Activated CD8-positive, alpha-beta memory T cell treated with anti-CD3 and anti-CD28 coated beads for 48 hours (primary cell): Measurements from ENCODE around the gene OTOA.
"Not testable (repeated sequence)": the region's sequence is repeated elsewhere in the genome, so short reads cannot be mapped to it uniquely, and the experiment has no call there.

ENCODE experiments used
- DNase-seq, 3 experiments: peaks; one replicate each; pipeline ENCODE4 v3.0.0-alpha.2; 2020; ENCODE audit warnings: low read depth in 2 of 3, low spot score in 2 of 3

OTOA gene

GRCh38 chr16:21663889-21664647 lies at the start of gene OTOA:
OTOA (plus strand) TSS chr16:21663968; CDS start chr16:21678515, 14,547 bp downstream.
- DNase-seq, result no peak

GRCh38 chr16:21614896-21615295 lies 48.9 kb upstream of the OTOA start:
- no peak for DNase-seq

- DNase-seq, result no peak
These were observed 46.2 kb upstream of the OTOA start for GRCh38 chr16:21617607-21618006.

- DNase-seq, result no peak
These were observed 45.5 kb upstream of the OTOA start for GRCh38 chr16:21618281-21618680.

- no peak for DNase-seq
These were observed 43.9 kb upstream of the OTOA start for GRCh38 chr16:21619765-21620425.

- DNase-seq, result no peak
These were observed 43.2 kb upstream of the OTOA start for GRCh38 chr16:21620592-21620991.

GRCh38 chr16:21622545-21622944 lies 41.2 kb upstream of the OTOA start:
- DNase-seq, result no peak

- no peak for DNase-seq
These were observed 38.7 kb upstream of the OTOA start for GRCh38 chr16:21625026-21625425.

- no peak for DNase-seq
These were observed 37.0 kb upstream of the OTOA start for GRCh38 chr16:21626659-21627277.

- no peak for DNase-seq
These were observed 35.5 kb upstream of the OTOA start for GRCh38 chr16:21628121-21628726.

GRCh38 chr16:21628772-21629171 lies 35.0 kb upstream of the OTOA start:
- no peak for DNase-seq

- not testable (repeated sequence) for DNase-seq
These were observed 33.9 kb upstream of the OTOA start for GRCh38 chr16:21629616-21630539.

GRCh38 chr16:21630866-21631265 lies 32.9 kb upstream of the OTOA start:
- DNase-seq, result not testable (repeated sequence)

- DNase-seq, result not testable (repeated sequence)
These were observed 32.4 kb upstream of the OTOA start for GRCh38 chr16:21631376-21631775.

GRCh38 chr16:21631951-21632575 lies 31.7 kb upstream of the OTOA start:
- not testable (repeated sequence) for DNase-seq

- DNase-seq, result no peak
These were observed 29.6 kb upstream of the OTOA start for GRCh38 chr16:21634216-21634615.

GRCh38 chr16:21635694-21636093 lies 28.1 kb upstream of the OTOA start:
- not testable (repeated sequence) for DNase-seq

- no peak for DNase-seq
These were observed 26.5 kb upstream of the OTOA start for GRCh38 chr16:21637032-21637968.

- no peak for DNase-seq
These were observed 25.2 kb upstream of the OTOA start for GRCh38 chr16:21638573-21638975.
